Measurements from ENCODE around the gene PRRX2.

The PRRX2 gene

DNA sequence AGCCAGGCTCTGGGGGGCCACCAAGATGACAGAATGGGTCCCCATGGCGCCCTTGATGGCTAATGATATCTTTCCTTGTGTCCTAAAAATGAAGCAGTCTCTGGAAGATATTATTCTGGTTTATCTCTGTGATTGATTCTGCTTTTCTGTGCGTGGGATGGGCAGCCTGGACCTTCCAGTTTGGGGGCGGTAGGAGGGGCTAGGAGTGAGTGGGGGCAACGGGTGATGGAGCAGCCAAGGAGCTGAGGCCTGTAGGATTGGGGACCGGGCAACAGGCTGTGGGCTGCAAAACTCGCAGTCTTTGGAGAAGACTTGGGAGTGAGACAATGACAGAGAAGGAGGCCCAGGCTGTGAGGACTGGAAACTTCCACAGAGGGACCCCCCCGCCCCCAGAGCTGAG is 8.8 kb downstream of the PRRX2 start:
- in situ Hi-C loops (cut with MboI; ENCODE audit: low sequenced_read_pairs) = no loop called here

DNA sequence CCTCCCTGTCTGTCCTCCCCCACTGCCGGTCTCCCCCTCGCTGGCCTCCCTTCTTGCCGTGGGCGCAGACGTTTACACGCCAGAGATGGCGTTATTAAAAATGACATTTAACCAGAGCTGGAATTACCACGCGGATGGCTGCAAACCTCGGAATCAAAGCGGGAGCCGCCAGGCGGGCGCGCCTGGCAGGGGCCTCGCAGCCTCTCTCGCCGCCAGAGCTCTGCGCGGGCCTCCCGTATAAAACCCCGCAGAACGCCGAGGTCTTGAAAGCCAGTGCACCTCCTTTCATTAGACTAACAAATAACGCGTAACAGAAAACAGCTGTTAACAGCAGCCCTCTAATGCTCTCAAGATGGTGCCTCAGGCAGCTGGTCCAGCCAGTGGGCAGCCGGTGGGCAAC is 10.2 kb downstream of the PRRX2 start:
- in situ Hi-C loops (cut with MboI; ENCODE audit: low sequenced_read_pairs) = no loop called here

DNA sequence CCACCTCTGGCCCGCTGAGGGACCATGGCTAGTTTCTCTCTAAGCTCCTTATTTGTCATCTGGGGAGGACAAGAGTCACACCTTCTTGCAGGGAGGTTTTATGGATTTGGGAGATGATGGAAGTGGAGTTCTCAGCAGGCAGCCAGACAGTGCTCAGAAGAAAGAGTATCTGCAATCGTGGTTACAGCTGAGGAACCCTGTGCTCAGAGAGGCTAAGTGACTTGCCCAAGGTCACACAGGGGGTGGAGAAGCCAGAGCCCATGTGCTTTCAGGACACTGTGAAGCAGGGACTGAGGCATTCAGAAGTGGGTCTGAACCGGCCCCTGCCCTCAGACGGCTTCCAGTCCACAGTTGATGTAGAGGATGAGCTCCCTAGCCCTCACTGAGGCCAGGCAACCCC is 10.8 kb downstream of the PRRX2 start:
- in situ Hi-C loops (cut with MboI; ENCODE audit: low sequenced_read_pairs) = no loop called here

- in situ Hi-C loops (cut with MboI; ENCODE audit: low sequenced_read_pairs) = no loop called here
These were observed 11.5 kb downstream of the PRRX2 start for GRCh38 chr9:129676975-129677374.

DNA sequence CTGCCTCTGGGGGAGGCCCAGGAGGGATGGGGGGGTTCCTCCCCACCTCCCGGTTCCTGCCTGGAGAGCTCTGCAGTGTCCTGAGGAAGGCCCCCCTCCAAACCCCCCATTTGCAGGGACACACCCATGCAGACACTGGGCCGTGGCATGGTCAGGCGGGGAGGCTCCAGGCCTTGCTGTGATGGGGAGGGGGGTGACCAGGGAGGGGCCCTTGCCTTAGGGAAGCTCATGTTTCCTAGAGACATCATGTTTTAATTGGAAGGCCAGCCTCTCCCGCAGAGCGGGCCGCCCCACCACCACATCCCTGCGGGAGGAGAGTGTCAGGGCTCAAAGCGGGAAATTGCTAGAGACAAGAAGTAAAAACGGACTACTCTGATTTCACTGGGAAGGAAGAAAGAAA is 12.0 kb downstream of the PRRX2 start:
- in situ Hi-C loops (cut with MboI; ENCODE audit: low sequenced_read_pairs) = no loop called here

DNA sequence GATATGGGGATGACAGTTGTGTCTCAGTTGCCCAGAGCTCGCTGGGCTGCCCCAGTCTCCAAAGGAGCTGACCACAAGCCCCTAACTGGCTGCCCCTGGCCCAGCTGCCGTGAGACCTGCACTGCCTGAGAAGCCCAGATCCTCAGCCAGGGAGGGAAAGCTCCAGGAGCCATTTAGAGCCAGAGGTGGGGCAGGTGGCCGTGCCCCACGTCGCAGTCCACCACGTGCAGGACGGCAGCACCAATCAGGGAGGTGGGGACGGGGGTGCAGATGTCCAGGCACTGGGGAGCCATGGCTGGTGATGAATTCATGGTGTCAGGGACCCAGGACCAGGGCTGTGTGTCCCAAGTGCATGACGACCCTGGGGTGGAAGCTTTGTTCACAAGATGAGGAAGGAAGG is 13.4 kb downstream of the PRRX2 start:
- in situ Hi-C loops (cut with MboI; ENCODE audit: low sequenced_read_pairs) = no loop called here

- in situ Hi-C loops (cut with MboI; ENCODE audit: low sequenced_read_pairs) = no loop called here
These were observed 14.1 kb downstream of the PRRX2 start for GRCh38 chr9:129679537-129679936.

DNA sequence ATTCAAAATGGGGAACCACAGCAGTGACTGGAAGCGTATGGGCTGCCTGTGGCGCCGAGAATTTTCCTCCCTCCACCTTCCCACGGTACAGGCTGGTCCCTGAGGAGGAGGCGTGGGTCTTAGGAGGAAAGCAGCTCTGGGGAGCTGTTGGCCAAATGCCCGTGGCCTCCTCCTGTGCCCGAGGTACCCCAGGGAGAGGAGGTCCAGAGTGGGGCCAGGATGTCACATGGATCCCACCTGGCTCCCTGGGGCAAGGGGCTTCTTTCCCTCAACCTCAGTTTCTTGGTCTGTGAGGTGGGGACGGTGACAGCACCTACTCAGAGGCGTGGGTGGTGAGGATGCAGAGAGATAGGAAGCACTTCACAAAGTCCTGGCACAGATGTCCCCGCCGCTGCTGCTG is 16.5 kb downstream of the PRRX2 start:
- in situ Hi-C loops (cut with MboI; ENCODE audit: low sequenced_read_pairs) = no loop called here

- in situ Hi-C loops (cut with MboI; ENCODE audit: low sequenced_read_pairs) = no loop called here
These were observed 16.9 kb downstream of the PRRX2 start for GRCh38 chr9:129682381-129682780.

GRCh38 chr9:129685220-129685932 is 19.9 kb downstream of the PRRX2 start:
- in situ Hi-C loops (cut with MboI; ENCODE audit: low sequenced_read_pairs) = no loop called here

GRCh38 chr9:129685933-129686259 is 20.4 kb downstream of the PRRX2 start:
- in situ Hi-C loops (cut with MboI; ENCODE audit: low sequenced_read_pairs) = no loop called here

- in situ Hi-C loops (cut with MboI; ENCODE audit: low sequenced_read_pairs) = no loop called here
These were observed 21.3 kb downstream of the PRRX2 start for GRCh38 chr9:129686736-129687135.

DNA sequence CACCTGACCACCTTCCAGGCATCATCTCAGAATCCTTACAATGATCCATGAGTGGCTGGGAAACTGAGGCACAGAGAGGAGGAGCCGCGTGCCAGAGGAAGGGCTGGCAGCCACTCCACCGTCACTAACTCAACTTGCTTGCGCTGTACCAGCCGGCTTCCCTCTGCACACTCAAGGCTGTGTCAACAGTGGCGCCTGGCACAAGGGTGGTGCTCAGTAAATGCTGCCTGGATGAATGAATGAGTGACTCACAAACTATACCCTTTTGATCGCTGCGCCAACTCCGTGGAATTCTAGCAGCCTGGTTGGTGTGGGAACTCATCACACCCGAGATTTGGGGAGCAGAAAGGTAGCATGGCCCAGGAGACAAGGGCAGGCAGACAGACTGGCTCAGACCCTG is 21.9 kb downstream of the PRRX2 start:
- in situ Hi-C loops (cut with MboI; ENCODE audit: low sequenced_read_pairs) = no loop called here

DNA sequence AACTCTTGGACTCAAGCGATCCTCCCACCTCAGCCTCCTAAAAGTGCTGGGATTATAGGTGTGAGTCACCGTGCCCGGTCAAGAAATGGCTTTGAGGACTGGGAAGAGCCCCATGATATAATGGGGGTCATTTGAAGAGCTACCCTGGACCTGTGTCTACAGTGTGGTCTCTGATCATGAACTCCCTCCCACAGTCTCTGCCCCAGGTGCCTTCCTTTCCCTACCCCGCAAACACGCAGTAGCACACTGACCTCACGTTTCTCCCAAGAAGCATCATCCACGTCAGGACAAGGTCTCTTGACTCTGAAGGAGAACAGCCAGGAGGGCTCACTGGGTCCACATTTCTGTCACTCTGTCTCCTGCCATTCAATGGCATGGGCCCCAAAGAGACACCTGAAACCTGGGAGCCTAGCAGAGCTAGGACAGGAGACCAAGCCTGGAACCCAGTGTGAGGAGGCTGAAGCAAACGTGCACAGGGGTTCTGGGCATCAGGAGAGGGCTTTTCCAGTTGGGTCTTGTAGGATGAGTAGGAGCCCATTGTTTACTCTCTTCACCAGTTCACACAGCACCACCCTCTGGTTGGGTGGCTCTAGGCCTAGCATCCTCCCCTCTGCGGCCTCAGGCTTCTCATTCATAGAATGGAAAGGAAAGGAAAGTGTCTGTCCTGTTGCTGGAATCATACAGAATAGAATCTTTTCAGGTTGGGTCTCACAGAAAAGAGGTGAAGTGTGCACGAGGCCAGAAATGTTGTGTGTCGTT is 23.0 kb downstream of the PRRX2 start:
- in situ Hi-C loops (cut with MboI; ENCODE audit: low sequenced_read_pairs) = no loop called here

GRCh38 chr9:129692534-129692933 is 27.1 kb downstream of the PRRX2 start:
- in situ Hi-C loops (cut with MboI; ENCODE audit: low sequenced_read_pairs) = no loop called here

- in situ Hi-C loops (cut with MboI; ENCODE audit: low sequenced_read_pairs) = no loop called here
These were observed 28.3 kb downstream of the PRRX2 start for GRCh38 chr9:129693741-129694140.

GRCh38 chr9:129694243-129694646 is 28.8 kb downstream of the PRRX2 start:
- in situ Hi-C loops (cut with MboI; ENCODE audit: low sequenced_read_pairs) = no loop called here

DNA sequence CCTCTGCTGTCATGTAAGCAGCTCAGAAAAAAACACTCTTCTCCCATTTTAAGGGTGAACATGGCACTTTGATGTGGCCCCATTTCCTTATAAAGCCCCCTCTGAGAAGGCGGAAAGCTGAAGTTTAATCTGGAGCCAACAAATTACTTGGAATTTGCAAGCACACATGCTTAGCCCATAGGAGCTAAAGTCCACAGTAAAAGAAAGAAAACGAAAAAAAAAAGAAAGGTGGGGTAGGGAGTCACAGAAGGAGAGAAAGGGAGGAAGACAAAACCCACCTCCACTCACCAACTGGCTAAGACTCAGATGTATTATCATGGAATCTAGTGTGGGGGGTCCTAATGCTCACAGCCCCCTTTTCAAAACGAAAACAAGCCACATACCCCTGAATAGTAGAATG is 30.4 kb downstream of the PRRX2 start:
- in situ Hi-C loops (cut with MboI; ENCODE audit: low sequenced_read_pairs) = no loop called here

DNA sequence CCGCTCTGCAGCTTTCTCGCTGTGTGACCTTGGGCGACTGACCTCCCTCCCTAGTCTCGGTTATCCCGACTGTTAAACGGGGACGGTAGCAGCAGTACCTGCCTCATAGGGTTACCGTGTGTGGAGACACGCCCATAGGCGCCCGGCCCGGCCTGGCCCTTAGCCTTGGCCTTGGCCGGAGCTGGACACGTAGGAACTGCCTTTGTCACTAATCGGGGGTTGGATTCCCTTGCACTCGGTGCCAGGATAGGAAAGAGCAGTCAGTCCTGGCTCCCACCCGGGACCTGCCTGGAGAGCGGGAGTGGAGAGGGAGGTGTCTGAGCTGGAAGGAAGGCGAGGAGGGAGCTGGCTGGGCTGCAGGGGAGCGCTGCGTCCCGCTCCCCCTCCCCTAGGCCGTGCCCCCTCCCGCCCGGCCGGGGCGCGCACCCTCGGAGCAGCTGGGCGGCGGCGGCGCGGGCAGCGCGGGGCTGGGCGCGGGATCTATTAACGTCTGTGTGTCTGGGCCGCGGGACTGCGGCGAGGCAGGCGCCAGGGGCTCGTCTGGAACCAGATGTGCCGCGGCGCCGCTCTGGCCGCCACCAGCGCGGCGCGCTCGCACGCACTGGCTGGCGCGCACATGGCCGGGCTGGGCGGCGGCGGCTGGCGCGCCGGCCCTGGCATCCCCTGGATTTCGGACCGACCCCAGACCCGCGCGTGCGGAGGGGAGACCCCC is 31.7 kb downstream of the PRRX2 start:
- in situ Hi-C loops (cut with MboI; ENCODE audit: low sequenced_read_pairs) = no loop called here

- in situ Hi-C loops (cut with MboI; ENCODE audit: low sequenced_read_pairs) = no loop called here
These were observed 32.3 kb downstream of the PRRX2 start for GRCh38 chr9:129697656-129698253.

- in situ Hi-C loops (cut with MboI; ENCODE audit: low sequenced_read_pairs) = no loop called here
These were observed 32.9 kb downstream of the PRRX2 start for GRCh38 chr9:129698254-129698757.
